ENCODE measurements around the gene SDK1.

SDK1 gene

GRCh38 chr7:4133491-4134044 is 832.5 kb downstream of the SDK1 start:
- no peak overlapping the region for H3K14ac ChIP-seq (ENCODE audit: low read length in 2 of 2)
- no peaks in the 10 kb centered on the region for H3K9me3 ChIP-seq (ENCODE audit: control insufficient read depth, low read length)
- H3K79me1 ChIP-seq (replicated peaks; ENCODE audit: low read length, poor library complexity, severe bottlenecking): no peaks in the 10 kb centered on the region
- no peak for DNase-seq
- H4K91ac ChIP-seq (ENCODE audit: low read length): no peak overlapping the region
- no peak overlapping the region for H3K23ac ChIP-seq (ENCODE audit: low read length in 2 of 2)
- no peak overlapping the region for H2BK12ac ChIP-seq (ENCODE audit: low read length in 2 of 2)
- WGBS: 86% methylated on average over 7 of the region's 8 CpGs
- H3K4me1 ChIP-seq (ENCODE audit: control insufficient read depth, insufficient read depth, low read depth, low read length): peaks cover 2% of the 10 kb centered on the region
- H2BK5ac ChIP-seq (ENCODE audit: low read depth, low read length, poor library complexity, severe bottlenecking): no peak overlapping the region
- no peak overlapping the region for H3K9ac ChIP-seq (ENCODE audit: low read length)
- no peak overlapping the region for H3K18ac ChIP-seq (ENCODE audit: low read depth in 1 of 2, low read length in 2 of 2)
- peaks cover 0 to 13% of the 10 kb centered on the region in 2 experiments for H3K36me3 ChIP-seq (ENCODE audit: control insufficient read depth in 1 of 2, insufficient read depth in 2 of 2, low read depth in 1 of 2, low read length in 2 of 2)
- H2BK15ac ChIP-seq (ENCODE audit: low read depth, poor library complexity, severe bottlenecking): no peak overlapping the region
- H2BK120ac ChIP-seq (ENCODE audit: low read depth, low read length): no peak overlapping the region
- no peak overlapping the region for H3K4ac ChIP-seq (ENCODE audit: low read depth in 1 of 2, low read length in 2 of 2)
- no peaks in the 10 kb centered on the region for H3K27me3 ChIP-seq (ENCODE audit: control insufficient read depth in 1 of 2, insufficient read depth in 1 of 2, low read length in 2 of 2)
- no peak overlapping the region for H3K4me2 ChIP-seq (ENCODE audit: low read length, poor library complexity, severe bottlenecking)
- H2AFZ ChIP-seq (ENCODE audit: low read depth, low read length): no peak overlapping the region
- H3K4me3 ChIP-seq (ENCODE audit: insufficient read depth in 1 of 2, low read depth in 1 of 2, low read length in 2 of 2): no peak overlapping the region
- H3K27ac ChIP-seq (ENCODE audit: low read length, poor library complexity, severe bottlenecking): no peak overlapping the region
- H2AK5ac ChIP-seq (ENCODE audit: low read length, severe bottlenecking): no peak overlapping the region
- H4K8ac ChIP-seq (ENCODE audit: low read length): no peak overlapping the region

DNA sequence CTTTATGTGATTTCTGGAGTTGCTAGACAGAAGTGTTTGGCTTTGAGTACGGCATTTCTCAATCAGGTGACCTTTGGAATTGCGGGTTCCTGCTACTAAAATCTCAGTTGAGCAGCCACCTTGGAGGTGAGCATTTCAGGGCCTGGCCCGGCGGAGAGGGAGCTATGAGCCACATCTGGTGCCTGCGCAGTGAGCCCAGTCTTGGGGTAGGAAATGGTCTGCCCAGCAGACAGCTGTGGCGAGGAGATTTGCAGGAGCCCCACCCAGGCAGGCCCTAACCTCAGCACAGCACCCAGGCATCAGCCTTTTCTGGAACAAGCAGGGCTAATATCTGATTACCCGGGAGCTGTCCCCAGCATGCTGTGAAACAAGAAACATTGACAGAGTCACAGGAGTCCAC is 833.2 kb downstream of the SDK1 start:
- H2BK15ac ChIP-seq (ENCODE audit: low read depth, poor library complexity, severe bottlenecking): no peak overlapping the region
- H3K4ac ChIP-seq (ENCODE audit: low read depth in 1 of 2, low read length in 2 of 2): no peak overlapping the region
- no peak overlapping the region for H2BK12ac ChIP-seq (ENCODE audit: low read length in 2 of 2)
- no peak overlapping the region for H3K14ac ChIP-seq (ENCODE audit: low read length in 2 of 2)
- H2BK120ac ChIP-seq (ENCODE audit: low read depth, low read length): no peak overlapping the region
- H3K79me1 ChIP-seq (replicated peaks; ENCODE audit: low read length, poor library complexity, severe bottlenecking): no peaks in the 10 kb centered on the region
- no peak overlapping the region for H4K8ac ChIP-seq (ENCODE audit: low read length)
- no peak overlapping the region for H2BK5ac ChIP-seq (ENCODE audit: low read depth, low read length, poor library complexity, severe bottlenecking)
- no peak overlapping the region for H2AK5ac ChIP-seq (ENCODE audit: low read length, severe bottlenecking)
- no peak for DNase-seq
- H3K4me3 ChIP-seq (ENCODE audit: insufficient read depth in 1 of 2, low read depth in 1 of 2, low read length in 2 of 2): no peak overlapping the region
- H3K23ac ChIP-seq (ENCODE audit: low read length in 2 of 2): no peak overlapping the region
- H3K4me2 ChIP-seq (ENCODE audit: low read length, poor library complexity, severe bottlenecking): no peak overlapping the region
- H4K91ac ChIP-seq (ENCODE audit: low read length): no peak overlapping the region
- no peaks in the 10 kb centered on the region for H3K9me3 ChIP-seq (ENCODE audit: control insufficient read depth, low read length)
- no peak overlapping the region for H3K18ac ChIP-seq (ENCODE audit: low read depth in 1 of 2, low read length in 2 of 2)
- H3K27me3 ChIP-seq (ENCODE audit: control insufficient read depth in 1 of 2, insufficient read depth in 1 of 2, low read length in 2 of 2): no peaks in the 10 kb centered on the region
- no peak overlapping the region for H3K9ac ChIP-seq (ENCODE audit: low read length)
- WGBS: 95% methylated on average over 7 of the region's 7 CpGs
- H3K27ac ChIP-seq (ENCODE audit: low read length, poor library complexity, severe bottlenecking): no peak overlapping the region
- no peak overlapping the region for H2AFZ ChIP-seq (ENCODE audit: low read depth, low read length)
- peaks cover 0 to 13% of the 10 kb centered on the region in 2 experiments for H3K36me3 ChIP-seq (ENCODE audit: control insufficient read depth in 1 of 2, insufficient read depth in 2 of 2, low read depth in 1 of 2, low read length in 2 of 2)
- H3K4me1 ChIP-seq (ENCODE audit: control insufficient read depth, insufficient read depth, low read depth, low read length): peaks cover 2% of the 10 kb centered on the region

- Histone ChIP-seq H3K14ac (ENCODE audit: low read length in 2 of 2) (no peak overlapping the region), H3K4ac (ENCODE audit: low read depth in 1 of 2, low read length in 2 of 2) (no peak overlapping the region), H2AK5ac (ENCODE audit: low read length, severe bottlenecking) (no peak overlapping the region), H3K4me1 (ENCODE audit: control insufficient read depth, insufficient read depth, low read depth, low read length) (peaks cover 2% of the 10 kb centered on the region), H3K27me3 (ENCODE audit: control insufficient read depth in 1 of 2, insufficient read depth in 1 of 2, low read length in 2 of 2) (no peaks in the 10 kb centered on the region), H3K79me1 (replicated peaks; ENCODE audit: low read length, poor library complexity, severe bottlenecking) (no peaks in the 10 kb centered on the region), H3K36me3 (ENCODE audit: control insufficient read depth in 1 of 2, insufficient read depth in 2 of 2, low read depth in 1 of 2, low read length in 2 of 2) (peaks cover 0 to 13% of the 10 kb centered on the region in 2 experiments), H2BK12ac (ENCODE audit: low read length in 2 of 2) (no peak overlapping the region), H3K27ac (ENCODE audit: low read length, poor library complexity, severe bottlenecking) (no peak overlapping the region), H3K18ac (ENCODE audit: low read depth in 1 of 2, low read length in 2 of 2) (no peak overlapping the region), H2BK15ac (ENCODE audit: low read depth, poor library complexity, severe bottlenecking) (no peak overlapping the region), H4K8ac (ENCODE audit: low read length) (no peak overlapping the region), H2BK120ac (ENCODE audit: low read depth, low read length) (no peak overlapping the region), H3K4me2 (ENCODE audit: low read length, poor library complexity, severe bottlenecking) (no peak overlapping the region), H3K4me3 (ENCODE audit: insufficient read depth in 1 of 2, low read depth in 1 of 2, low read length in 2 of 2) (no peak overlapping the region), H2BK5ac (ENCODE audit: low read depth, low read length, poor library complexity, severe bottlenecking) (peak overlapping the region; percentile 24), H3K9me3 (ENCODE audit: control insufficient read depth, low read length) (no peaks in the 10 kb centered on the region), H3K23ac (ENCODE audit: low read length in 2 of 2) (no peak overlapping the region), H2AFZ (ENCODE audit: low read depth, low read length) (no peak overlapping the region), H4K91ac (ENCODE audit: low read length) (peak overlapping the region; percentile 11), H3K9ac (ENCODE audit: low read length) (no peak overlapping the region)
- 91% methylated on average over 20 of the region's 20 CpGs for WGBS
- DNase-seq: no peak
These were observed 833.6 kb downstream of the SDK1 start for GRCh38 chr7:4134631-4135030.

DNA sequence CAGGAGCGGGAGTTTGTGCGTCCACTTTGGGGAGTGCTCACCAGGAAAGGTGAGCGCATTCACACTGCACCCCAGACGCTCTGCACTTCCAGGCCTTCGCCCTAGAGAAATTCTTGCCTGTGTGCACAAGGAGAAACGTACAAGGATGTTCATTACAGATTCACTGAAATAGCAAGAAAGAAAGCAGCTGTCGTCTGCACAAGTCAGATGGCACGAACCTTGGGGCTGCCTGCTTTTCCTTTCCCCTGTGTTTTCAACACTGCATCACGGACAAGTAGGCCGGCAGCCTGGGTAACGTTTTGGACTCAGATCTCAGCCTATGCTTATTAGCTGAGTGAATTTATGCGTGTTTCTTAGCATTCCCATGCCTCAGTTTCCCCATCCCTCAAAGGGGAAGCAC is 834.2 kb downstream of the SDK1 start:
- 90% methylated on average over 12 of the region's 12 CpGs for WGBS
- H3K27ac ChIP-seq (ENCODE audit: low read length, poor library complexity, severe bottlenecking): no peak overlapping the region
- no peak overlapping the region for H2BK15ac ChIP-seq (ENCODE audit: low read depth, poor library complexity, severe bottlenecking)
- H3K9ac ChIP-seq (ENCODE audit: low read length): no peak overlapping the region
- H3K4ac ChIP-seq (ENCODE audit: low read depth in 1 of 2, low read length in 2 of 2): no peak overlapping the region
- H2BK5ac ChIP-seq (ENCODE audit: low read depth, low read length, poor library complexity, severe bottlenecking): no peak overlapping the region
- H3K4me3 ChIP-seq (ENCODE audit: insufficient read depth in 1 of 2, low read depth in 1 of 2, low read length in 2 of 2): no peak overlapping the region
- H3K9me3 ChIP-seq (ENCODE audit: control insufficient read depth, low read length): no peaks in the 10 kb centered on the region
- no peak overlapping the region for H4K8ac ChIP-seq (ENCODE audit: low read length)
- H2AFZ ChIP-seq (ENCODE audit: low read depth, low read length): no peak overlapping the region
- H3K4me1 ChIP-seq (ENCODE audit: control insufficient read depth, insufficient read depth, low read depth, low read length): peaks cover 2% of the 10 kb centered on the region
- H4K91ac ChIP-seq (ENCODE audit: low read length): no peak overlapping the region
- peak overlapping the region in 1 of 2 experiments; percentile 46 for H3K14ac ChIP-seq (ENCODE audit: low read length in 2 of 2)
- no peak overlapping the region for H2BK12ac ChIP-seq (ENCODE audit: low read length in 2 of 2)
- no peaks in the 10 kb centered on the region for H3K79me1 ChIP-seq (replicated peaks; ENCODE audit: low read length, poor library complexity, severe bottlenecking)
- DNase-seq: no peak
- H2AK5ac ChIP-seq (ENCODE audit: low read length, severe bottlenecking): no peak overlapping the region
- no peaks in the 10 kb centered on the region for H3K27me3 ChIP-seq (ENCODE audit: control insufficient read depth in 1 of 2, insufficient read depth in 1 of 2, low read length in 2 of 2)
- no peak overlapping the region for H3K23ac ChIP-seq (ENCODE audit: low read length in 2 of 2)
- no peak overlapping the region for H2BK120ac ChIP-seq (ENCODE audit: low read depth, low read length)
- H3K18ac ChIP-seq (ENCODE audit: low read depth in 1 of 2, low read length in 2 of 2): no peak overlapping the region
- no peak overlapping the region for H3K4me2 ChIP-seq (ENCODE audit: low read length, poor library complexity, severe bottlenecking)
- H3K36me3 ChIP-seq (ENCODE audit: control insufficient read depth in 1 of 2, insufficient read depth in 2 of 2, low read depth in 1 of 2, low read length in 2 of 2): peaks cover 0 to 10% of the 10 kb centered on the region in 2 experiments

Data from mesenchymal stem cell (in vitro differentiated cells and primary cell).